ENCODE measurements around the gene ANO4.
"Not testable (repeated sequence)": the region's sequence is repeated elsewhere in the genome, so short reads cannot be mapped to it uniquely, and the experiment has no call there.

Gene ANO4

DNA sequence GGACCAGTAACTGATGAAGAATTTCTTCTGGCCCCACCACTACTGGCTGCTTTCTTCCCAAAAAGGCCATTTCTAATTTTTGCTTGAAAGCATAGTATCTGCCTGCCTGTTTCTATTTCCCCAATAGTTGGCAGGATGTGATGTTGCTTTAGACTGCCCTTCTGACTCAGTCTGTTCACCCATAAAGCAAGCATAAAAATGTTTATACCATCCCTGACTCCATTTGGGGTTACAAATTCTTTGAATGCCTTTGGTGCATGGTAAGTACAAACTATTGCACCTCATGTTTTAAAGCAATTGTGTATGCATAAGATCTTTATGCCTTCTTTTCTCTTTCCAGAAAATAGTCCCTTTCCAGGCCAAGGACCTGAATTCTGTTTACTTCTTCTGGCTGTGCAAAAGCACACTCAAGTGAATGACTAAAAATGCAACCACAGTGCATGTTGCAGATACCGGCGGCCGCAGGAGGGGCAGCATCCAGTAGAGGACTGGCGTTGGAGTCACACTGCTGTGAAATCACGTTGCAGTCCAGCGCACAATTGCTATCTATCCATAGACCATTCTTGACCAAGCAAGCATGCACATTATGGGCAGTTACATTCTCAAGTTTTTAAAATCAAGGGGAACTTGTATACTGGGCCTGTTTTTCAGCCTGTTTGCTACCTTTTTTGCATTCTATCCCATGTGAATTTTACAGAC is 333.1 kb downstream of the ANO4 start:
- H3K36me3 ChIP-seq (ENCODE audit: insufficient read depth, low read length): no peaks in the 10 kb centered on the region
- H3K9me3 ChIP-seq (ENCODE audit: low read depth, low read length): no peaks in the 10 kb centered on the region
- no peak overlapping the region for H3K27ac ChIP-seq
- no peak overlapping the region for H3K4me3 ChIP-seq
- DNase-seq (ENCODE audit: low read depth, low spot score): no peak
- TF ChIP-seq POLR2AphosphoS5 (IDR thresholded peaks at IDR 0.05; ENCODE audit: borderline replicate concordance, low read depth, low read length) (no peak), FOXP2 (optimal IDR thresholded peaks at IDR 0.05; ENCODE audit: control extremely low read depth, extremely low read length, insufficient read depth) (no peak), EZH2 (IDR thresholded peaks at IDR 0.05) (no peak)
- no peak overlapping the region for H3K9ac ChIP-seq (ENCODE audit: insufficient read length)

DNA sequence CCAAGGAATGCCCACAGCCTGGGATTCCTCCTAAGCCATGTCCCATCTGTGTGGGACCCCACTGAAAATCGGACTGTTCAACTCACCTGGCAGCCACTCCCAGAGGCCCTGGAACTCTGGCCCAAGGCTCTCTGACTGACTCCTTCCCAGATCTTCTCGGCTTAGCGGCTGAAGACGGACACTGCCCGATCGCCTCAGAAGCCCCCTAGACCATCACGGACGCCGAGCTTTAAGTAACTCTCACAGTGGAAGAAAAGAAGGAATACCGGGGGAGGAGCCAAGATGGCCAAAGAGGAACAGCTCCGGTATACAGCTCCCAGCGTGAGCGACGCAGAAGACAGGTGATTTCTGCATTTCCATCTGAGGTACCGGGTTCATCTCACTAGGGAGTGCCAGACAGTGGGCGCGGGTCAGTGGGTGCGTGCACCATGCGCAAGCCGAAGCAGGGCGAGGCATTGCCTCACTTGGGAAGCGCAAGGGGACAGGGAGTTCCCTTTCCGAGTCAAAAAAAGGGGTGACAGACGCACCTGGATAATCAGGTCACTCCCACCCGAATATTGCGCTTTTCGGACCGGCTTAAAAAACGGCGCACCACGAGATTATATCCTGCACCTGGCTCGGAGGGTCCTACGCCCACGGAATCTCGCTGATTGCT is 351.3 kb downstream of the ANO4 start:
- not testable (repeated sequence) for H3K36me3 ChIP-seq (ENCODE audit: insufficient read depth, low read length); H3K27ac ChIP-seq; H3K9me3 ChIP-seq (ENCODE audit: low read depth, low read length); H3K9ac ChIP-seq (ENCODE audit: insufficient read length); H3K4me3 ChIP-seq; DNase-seq (ENCODE audit: low read depth, low spot score)

DNA sequence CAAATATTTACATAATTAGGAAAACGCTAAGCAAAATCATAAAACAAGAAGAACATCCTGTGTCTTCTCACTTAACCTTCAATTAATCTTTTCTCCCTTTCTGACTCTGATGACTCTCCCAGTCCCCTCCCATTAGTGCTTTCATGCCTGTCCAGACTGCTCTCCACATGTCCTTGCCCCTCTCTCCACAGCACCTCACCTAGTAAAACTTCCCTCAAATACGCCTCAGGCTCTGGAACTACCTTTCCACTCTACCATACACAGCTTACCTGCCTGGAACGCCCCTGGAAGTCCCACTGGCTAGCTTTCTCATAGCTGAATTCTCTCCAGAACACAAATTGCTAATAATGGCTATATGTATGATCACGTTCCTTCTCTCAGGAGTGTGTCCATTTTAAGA is 370.7 kb downstream of the ANO4 start:
- Histone ChIP-seq H3K36me3 (ENCODE audit: insufficient read depth, low read length) (no peaks in the 10 kb centered on the region), H3K4me3 (no peak overlapping the region), H3K9ac (ENCODE audit: insufficient read length) (no peak overlapping the region), H3K27ac (no peak overlapping the region), H3K9me3 (ENCODE audit: low read depth, low read length) (no peaks in the 10 kb centered on the region)
- no peak for DNase-seq (ENCODE audit: low read depth, low spot score)
- TF ChIP-seq EZH2 (IDR thresholded peaks at IDR 0.05) (no peak), FOXP2 (optimal IDR thresholded peaks at IDR 0.05; ENCODE audit: control extremely low read depth, extremely low read length, insufficient read depth) (no peak), POLR2AphosphoS5 (IDR thresholded peaks at IDR 0.05; ENCODE audit: borderline replicate concordance, low read depth, low read length) (no peak)

DNA sequence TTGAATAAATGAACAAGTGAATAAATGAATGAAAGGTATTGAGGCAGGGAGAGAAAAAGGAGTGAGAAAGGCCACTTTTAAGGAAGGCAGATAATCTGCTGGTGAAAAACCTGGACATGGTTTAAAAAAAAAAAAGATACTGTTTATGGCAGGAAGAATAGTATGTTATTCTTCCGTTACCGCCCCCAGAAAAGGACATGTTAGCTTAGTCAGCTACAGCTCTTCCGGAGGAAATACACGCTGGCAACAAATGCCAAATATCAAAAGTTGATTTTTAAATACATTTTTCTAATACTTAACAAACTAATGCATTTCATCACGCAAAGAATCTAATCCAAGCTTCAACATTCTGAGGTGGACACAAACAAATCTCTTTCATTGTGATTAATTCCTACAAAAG is 372.3 kb downstream of the ANO4 start:
- H3K4me3 ChIP-seq: peak overlapping the region; percentile 43; the same call in 1 of the 2 replicates
- H3K9ac ChIP-seq (ENCODE audit: insufficient read length): no peak overlapping the region
- peak; percentile 46; the same call in 1 of the 2 replicates for TF ChIP-seq POLR2AphosphoS5 (IDR thresholded peaks at IDR 0.05; ENCODE audit: borderline replicate concordance, low read depth, low read length)
- no peak for TF ChIP-seq FOXP2 (optimal IDR thresholded peaks at IDR 0.05; ENCODE audit: control extremely low read depth, extremely low read length, insufficient read depth)
- peak overlapping the region; percentile 78 for H3K27ac ChIP-seq
- H3K36me3 ChIP-seq (ENCODE audit: insufficient read depth, low read length): no peaks in the 10 kb centered on the region
- no peaks in the 10 kb centered on the region for H3K9me3 ChIP-seq (ENCODE audit: low read depth, low read length)
- peak; percentile 34 for DNase-seq (ENCODE audit: low read depth, low spot score)

- H3K36me3 ChIP-seq (ENCODE audit: insufficient read depth, low read length): no peaks in the 10 kb centered on the region
- DNase-seq (ENCODE audit: low read depth, low spot score): no peak
- H3K9ac ChIP-seq (ENCODE audit: insufficient read length): no peak overlapping the region
- H3K27ac ChIP-seq: no peak overlapping the region
- H3K9me3 ChIP-seq (ENCODE audit: low read depth, low read length): no peaks in the 10 kb centered on the region
- no peak overlapping the region for H3K4me3 ChIP-seq
- TF ChIP-seq FOXP2 (optimal IDR thresholded peaks at IDR 0.05; ENCODE audit: control extremely low read depth, extremely low read length, insufficient read depth) (no peak), POLR2AphosphoS5 (IDR thresholded peaks at IDR 0.05; ENCODE audit: borderline replicate concordance, low read depth, low read length) (no peak), EZH2 (IDR thresholded peaks at IDR 0.05) (no peak)
These were observed 373.4 kb downstream of the ANO4 start for GRCh38 chr12:101168001-101168400.

DNA sequence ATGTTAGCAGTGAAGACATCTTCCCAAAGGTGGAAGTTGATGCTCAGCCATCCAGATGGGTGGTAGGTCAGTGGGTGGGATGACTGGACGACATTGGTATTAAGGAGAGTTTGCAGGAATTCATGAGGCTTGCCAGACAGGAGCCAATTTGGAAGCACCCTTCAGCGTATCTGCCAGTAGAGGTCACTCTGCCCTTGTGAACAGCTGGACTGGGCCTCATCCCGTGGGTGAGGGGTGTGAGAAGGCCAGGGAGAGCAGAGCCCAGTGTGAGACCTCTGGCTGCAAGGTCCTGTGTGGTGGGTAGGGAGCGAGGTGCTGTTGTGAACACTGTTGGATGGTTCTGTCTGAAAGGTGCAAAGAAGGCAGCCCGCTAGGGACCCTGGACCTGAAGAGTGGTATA is 377.7 kb downstream of the ANO4 start:
- Histone ChIP-seq H3K9me3 (ENCODE audit: low read depth, low read length) (no peaks in the 10 kb centered on the region), H3K36me3 (ENCODE audit: insufficient read depth, low read length) (no peaks in the 10 kb centered on the region), H3K9ac (ENCODE audit: insufficient read length) (no peak overlapping the region), H3K4me3 (no peak overlapping the region), H3K27ac (no peak overlapping the region)
- DNase-seq (ENCODE audit: low read depth, low spot score): no peak
- TF ChIP-seq FOXP2 (optimal IDR thresholded peaks at IDR 0.05; ENCODE audit: control extremely low read depth, extremely low read length, insufficient read depth): no peak
- TF ChIP-seq EZH2 (IDR thresholded peaks at IDR 0.05): no peak
- no peak for TF ChIP-seq POLR2AphosphoS5 (IDR thresholded peaks at IDR 0.05; ENCODE audit: borderline replicate concordance, low read depth, low read length)

- Histone ChIP-seq H3K9me3 (ENCODE audit: low read depth, low read length) (no peaks in the 10 kb centered on the region), H3K36me3 (ENCODE audit: insufficient read depth, low read length) (no peaks in the 10 kb centered on the region), H3K4me3 (no peak overlapping the region), H3K9ac (ENCODE audit: insufficient read length) (no peak overlapping the region), H3K27ac (no peak overlapping the region)
- TF ChIP-seq POLR2AphosphoS5 (IDR thresholded peaks at IDR 0.05; ENCODE audit: borderline replicate concordance, low read depth, low read length) (no peak), EZH2 (IDR thresholded peaks at IDR 0.05) (no peak), FOXP2 (optimal IDR thresholded peaks at IDR 0.05; ENCODE audit: control extremely low read depth, extremely low read length, insufficient read depth) (no peak)
- DNase-seq (ENCODE audit: low read depth, low spot score): no peak
These were observed 378.7 kb downstream of the ANO4 start for GRCh38 chr12:101173197-101173749.

DNA sequence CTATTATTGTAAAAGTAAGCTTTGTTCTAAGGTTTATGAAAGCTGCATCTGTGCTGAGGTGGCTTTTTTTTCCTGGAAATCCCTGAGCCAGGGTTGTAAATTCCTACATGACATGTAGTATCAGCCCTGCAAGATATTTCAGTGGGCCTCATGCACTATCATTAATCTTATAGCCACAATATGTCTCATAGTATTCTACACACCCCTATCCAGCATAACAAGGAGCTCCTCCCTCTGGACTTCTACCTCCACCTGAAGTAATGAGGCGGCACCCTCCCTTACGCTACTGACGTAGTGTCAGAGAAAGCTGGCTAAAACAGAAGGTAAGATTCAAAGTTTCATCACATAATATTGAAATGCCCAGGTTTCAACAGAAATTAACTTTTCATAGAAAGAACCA is 380.0 kb downstream of the ANO4 start:
- no peaks in the 10 kb centered on the region for H3K36me3 ChIP-seq (ENCODE audit: insufficient read depth, low read length)
- DNase-seq (ENCODE audit: low read depth, low spot score): no peak
- no peak overlapping the region for H3K9ac ChIP-seq (ENCODE audit: insufficient read length)
- no peaks in the 10 kb centered on the region for H3K9me3 ChIP-seq (ENCODE audit: low read depth, low read length)
- TF ChIP-seq FOXP2 (optimal IDR thresholded peaks at IDR 0.05; ENCODE audit: control extremely low read depth, extremely low read length, insufficient read depth) (no peak), EZH2 (IDR thresholded peaks at IDR 0.05) (no peak), POLR2AphosphoS5 (IDR thresholded peaks at IDR 0.05; ENCODE audit: borderline replicate concordance, low read depth, low read length) (no peak)
- no peak overlapping the region for H3K27ac ChIP-seq
- no peak overlapping the region for H3K4me3 ChIP-seq
